HG03354 (cell line): ENCODE data around the gene CMIP.

Experiments
- ATAC-seq: cut with Tn5 transposase; IDR thresholded peaks from one replicate; pipeline ENCODE4 v1.9.1; 2021; ENCODE audit warnings: mild to moderate bottlenecking; ENCODE audit not compliant: unreplicated experiment, poor library complexity, severe bottlenecking

The CMIP gene

DNA sequence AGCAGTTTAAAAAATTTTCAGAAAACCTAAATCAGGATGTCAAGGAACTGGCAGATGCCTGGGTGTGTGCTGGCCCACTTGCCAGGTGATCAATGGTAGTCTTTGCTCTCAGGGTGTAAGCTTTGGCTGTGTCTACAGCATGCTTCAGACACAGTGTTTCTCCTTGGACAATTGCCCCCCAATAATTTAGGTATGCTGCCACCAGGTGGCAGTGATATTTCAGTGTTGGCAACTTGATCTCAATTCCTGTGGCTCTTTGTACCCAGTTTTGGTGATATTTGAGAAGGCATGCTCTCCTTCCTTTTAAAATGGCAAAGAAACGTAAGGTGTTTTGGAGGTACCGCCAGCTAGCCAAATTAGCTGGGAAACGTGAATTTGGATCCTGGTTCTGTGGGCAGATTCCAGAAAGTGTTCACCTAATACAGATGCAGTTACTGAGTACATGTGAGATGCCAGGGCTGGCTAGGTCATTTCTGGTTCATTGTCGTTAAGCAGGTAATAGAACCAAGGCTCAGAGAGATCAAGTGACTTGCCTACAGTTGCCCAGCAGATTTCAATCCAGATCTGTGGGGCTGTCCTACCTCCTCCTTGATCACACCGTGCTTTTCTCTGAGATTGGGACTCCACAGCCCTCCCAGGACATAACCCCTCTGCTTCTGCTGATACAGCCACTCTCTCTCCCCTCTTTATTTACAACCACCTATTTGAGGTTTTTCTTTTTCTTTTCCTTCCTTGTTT, 178.9 kb downstream of the CMIP start:
- ATAC-seq = peak; percentile 47

- ATAC-seq = no peak
These were observed 179.8 kb downstream of the CMIP start for GRCh38 chr16:81624403-81624759.

DNA sequence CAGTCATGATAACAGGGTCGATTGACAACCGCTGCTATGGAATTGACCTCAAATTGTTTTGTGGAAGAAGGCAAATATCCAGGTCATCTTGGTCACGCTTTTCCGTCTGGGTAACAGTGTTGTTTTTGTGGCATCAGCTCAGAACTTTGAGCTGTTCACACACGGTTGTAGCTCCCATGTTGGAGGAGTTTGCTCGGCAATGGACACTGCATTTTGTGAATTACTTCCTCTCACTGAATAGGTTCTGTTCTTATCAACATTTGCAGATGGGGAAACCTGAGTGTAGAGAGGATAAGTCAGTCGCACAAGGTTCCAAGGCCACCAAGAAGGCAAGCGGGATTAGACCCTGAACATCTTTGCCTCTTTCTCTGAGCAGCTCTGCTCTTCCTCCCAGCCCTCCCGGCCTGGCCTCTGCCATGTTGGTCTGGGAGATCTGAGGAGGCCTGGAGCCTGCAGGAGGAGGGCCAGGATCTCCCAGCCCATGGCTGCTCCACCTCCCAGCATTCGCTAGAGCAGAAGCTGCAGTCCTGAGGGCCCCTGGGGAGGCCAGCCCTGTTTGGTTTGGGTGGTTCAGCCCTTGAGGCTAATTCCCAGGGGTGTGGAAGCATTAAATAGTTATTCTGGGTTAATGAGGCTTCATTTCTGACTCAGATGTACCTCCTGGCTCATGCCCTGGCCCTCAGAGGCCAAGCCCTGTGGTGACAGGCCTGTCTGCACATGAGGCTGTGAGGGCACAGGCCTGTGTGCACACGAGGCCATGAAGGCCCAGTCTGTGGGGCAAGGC, 180.3 kb downstream of the CMIP start:
- no peak for ATAC-seq

GRCh38 chr16:81625544-81626153, 181.0 kb downstream of the CMIP start:
- no peak for ATAC-seq

DNA sequence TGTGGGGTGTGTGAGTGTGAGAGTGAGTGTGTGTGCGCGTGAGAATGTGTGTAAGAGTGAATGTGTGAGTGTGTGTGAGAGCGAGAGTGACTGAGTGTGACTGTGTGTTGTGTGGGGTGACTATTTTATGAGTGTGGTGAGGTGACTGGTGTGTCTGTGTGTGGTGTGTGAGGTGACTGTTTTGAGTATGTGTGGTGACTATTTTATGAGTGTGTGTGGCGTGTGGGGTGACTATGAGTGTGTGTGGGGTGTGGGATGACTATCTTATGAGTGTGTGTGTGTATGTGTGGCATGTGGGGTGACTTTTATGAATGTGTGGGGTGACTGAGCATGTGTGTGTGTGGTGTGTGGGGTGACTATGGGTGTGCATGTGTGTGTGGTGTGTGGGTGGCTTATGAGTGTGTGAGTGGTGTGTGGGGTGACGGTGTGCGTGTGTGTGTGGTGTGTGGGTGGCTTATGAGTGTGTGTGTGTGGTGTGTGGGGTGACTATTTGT, 181.6 kb downstream of the CMIP start:
- ATAC-seq = no peak

GRCh38 chr16:81627024-81627423, 182.4 kb downstream of the CMIP start:
- ATAC-seq = no peak

- no peak for ATAC-seq
These were observed 183.2 kb downstream of the CMIP start for GRCh38 chr16:81627729-81628244.

- no peak for ATAC-seq
These were observed 184.6 kb downstream of the CMIP start for GRCh38 chr16:81629034-81629802.

GRCh38 chr16:81629896-81630634, 185.5 kb downstream of the CMIP start:
- no peak for ATAC-seq

GRCh38 chr16:81630635-81631031, 186.0 kb downstream of the CMIP start:
- no peak for ATAC-seq

DNA sequence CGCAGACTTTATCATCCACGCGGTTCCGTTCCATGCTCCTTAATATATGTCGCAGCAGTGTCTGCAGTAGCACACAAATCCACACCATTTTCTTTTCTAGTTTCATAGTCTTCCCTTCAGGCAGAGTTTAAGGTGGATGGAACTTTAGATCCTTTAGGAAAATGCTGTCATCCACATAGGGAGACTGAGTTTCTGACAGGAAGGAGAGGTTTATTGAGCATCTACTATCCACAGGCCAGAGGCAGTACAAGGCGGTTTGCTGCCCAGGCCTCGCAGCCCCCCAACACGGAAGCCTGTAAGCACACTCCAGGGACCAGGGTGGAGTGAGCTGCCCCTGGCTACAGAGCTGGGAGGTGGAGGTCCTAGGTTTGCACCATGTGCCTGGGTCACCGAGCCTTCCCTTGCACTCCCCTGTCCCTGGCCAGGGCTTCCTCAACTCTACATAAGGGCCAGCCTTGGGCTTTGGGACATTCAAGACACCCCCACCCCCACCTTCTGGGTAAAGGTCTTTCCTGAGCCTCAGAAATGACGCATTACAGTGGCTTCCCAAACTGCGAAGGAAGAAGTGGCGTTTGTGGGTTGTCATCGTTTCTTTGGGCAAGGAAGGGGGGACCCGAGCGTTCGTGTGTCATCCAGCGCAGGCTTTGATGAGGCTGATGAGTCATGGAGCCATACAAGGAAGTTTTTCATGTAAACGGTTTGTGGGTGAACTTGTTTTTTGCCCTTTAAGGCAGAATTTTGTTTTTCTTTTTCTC, 188.0 kb downstream of the CMIP start:
- no peak for ATAC-seq

- no peak for ATAC-seq
These were observed 188.6 kb downstream of the CMIP start for GRCh38 chr16:81633147-81633619.

- no peak for ATAC-seq
These were observed 189.2 kb downstream of the CMIP start for GRCh38 chr16:81633680-81634379.

GRCh38 chr16:81634380-81635062, 189.9 kb downstream of the CMIP start:
- no peak for ATAC-seq

GRCh38 chr16:81635063-81635937, 190.7 kb downstream of the CMIP start:
- no peak for ATAC-seq

GRCh38 chr16:81636298-81636993, 191.8 kb downstream of the CMIP start:
- no peak for ATAC-seq
